Measurements from ENCODE around the gene KIAA0232. TPM values are rescaled to one million over a fixed set of nuclear protein-coding genes. Genes with fewer than 3 reads are reported as not detected.
A peak's percentile ranks its signal among the peaks of the same experiment; 100 is the strongest.

KIAA0232 gene
- total RNA-seq, 4 donors from 2014 or later, result 39.4 to 66.6 (median 47.1) TPM

DNA sequence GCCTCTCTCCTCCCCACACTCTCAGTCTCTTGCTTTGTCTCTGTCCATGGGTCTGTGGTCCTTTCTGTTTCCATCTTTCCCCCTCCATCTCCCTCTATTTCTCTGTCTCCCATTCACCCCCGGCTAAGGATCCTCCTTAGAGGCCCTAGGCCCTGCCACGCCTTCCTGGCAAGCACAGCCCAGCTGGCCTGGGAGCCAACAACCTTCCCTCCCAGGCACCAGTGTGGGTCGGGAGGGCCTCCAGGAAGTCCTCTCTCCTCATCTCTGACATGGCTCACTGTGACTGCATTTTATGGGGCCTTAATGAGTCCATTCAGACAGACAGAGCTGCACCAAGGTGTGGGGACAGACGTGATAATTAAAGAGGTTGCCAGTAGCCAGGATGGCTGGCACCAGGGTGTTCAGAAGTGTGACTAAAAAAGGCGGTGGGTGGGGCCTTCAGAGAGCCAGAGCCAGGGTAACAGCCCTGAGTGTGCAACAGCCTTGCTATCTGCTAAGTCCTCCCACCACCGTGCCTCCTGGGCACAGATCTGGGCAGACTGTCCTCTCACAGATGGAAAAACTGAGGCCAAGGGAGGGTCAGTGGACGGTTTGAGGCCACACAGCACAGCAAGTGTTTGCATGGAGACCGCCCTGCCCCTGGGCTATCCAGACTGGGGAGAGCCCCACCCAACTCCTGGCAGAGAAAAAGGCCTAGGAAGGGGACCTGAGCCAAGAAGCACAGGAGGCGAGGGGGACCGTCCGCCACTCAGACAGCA is 35.1 kb upstream of the KIAA0232 start:
- H3K4me1 ChIP-seq, result peaks cover 0 to 36% (median 21%) of the 10 kb centered on the region in 3 donors
- no peaks in the 10 kb centered on the region for H3K9me3 ChIP-seq
- H3K27ac ChIP-seq, result peak overlapping the region in 1 of 4 donors; percentile 15
- no peak overlapping the region for H3K4me3 ChIP-seq
- no peaks in the 10 kb centered on the region for H3K36me3 ChIP-seq
- TF ChIP-seq EP300 (IDR thresholded peaks at IDR 0.05) (no peak), POLR2A (IDR thresholded peaks at IDR 0.05) (no peak), POLR2AphosphoS5 (IDR thresholded peaks at IDR 0.05) (no peak)
- TF ChIP-seq, protein P1, sequence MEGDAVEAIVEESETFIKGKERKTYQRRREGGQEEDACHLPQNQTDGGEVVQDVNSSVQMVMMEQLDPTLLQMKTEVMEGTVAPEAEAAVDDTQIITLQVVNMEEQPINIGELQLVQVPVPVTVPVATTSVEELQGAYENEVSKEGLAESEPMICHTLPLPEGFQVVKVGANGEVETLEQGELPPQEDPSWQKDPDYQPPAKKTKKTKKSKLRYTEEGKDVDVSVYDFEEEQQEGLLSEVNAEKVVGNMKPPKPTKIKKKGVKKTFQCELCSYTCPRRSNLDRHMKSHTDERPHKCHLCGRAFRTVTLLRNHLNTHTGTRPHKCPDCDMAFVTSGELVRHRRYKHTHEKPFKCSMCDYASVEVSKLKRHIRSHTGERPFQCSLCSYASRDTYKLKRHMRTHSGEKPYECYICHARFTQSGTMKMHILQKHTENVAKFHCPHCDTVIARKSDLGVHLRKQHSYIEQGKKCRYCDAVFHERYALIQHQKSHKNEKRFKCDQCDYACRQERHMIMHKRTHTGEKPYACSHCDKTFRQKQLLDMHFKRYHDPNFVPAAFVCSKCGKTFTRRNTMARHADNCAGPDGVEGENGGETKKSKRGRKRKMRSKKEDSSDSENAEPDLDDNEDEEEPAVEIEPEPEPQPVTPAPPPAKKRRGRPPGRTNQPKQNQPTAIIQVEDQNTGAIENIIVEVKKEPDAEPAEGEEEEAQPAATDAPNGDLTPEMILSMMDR (IDR thresholded peaks at IDR 0.05), result no peak
- ATAC-seq, result no peak
- H3K27me3 ChIP-seq, result no peaks in the 10 kb centered on the region
- 60% methylated on average over 2 of the region's 11 CpGs; no CpG with 5 or more reads in 1 of the 2 donors for WGBS, 2 donors (ENCODE audit: low coverage in 1 of 2)

DNA sequence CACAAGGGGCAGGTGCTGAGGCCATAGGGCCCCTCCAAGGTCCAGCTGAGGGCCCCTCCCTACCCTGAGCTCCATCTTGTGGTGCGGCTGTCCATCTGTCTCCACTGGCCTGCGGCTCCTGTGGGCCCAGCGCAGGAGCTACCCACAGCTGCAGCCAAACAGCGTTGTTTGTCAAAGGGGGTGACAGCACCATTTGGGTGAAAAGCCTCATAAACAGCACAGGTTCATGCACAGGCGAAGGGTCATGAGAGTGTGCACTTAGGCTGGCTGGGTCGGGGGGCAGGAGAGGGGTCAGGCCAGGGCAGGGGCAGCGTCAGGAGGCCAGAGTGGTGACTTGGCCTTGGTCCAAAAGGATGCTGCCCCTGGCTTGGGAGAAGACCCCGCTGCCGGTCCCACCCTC is 34.2 kb upstream of the KIAA0232 start:
- peaks cover 0 to 36% (median 21%) of the 10 kb centered on the region in 3 donors for H3K4me1 ChIP-seq
- no peaks in the 10 kb centered on the region for H3K27me3 ChIP-seq
- TF ChIP-seq, protein P1 (IDR thresholded peaks at IDR 0.05), result no peak
- TF ChIP-seq POLR2A (IDR thresholded peaks at IDR 0.05), result no peak
- TF ChIP-seq POLR2AphosphoS5 (IDR thresholded peaks at IDR 0.05), result no peak
- no peak for TF ChIP-seq EP300 (IDR thresholded peaks at IDR 0.05)
- no peak for ATAC-seq
- no peaks in the 10 kb centered on the region for H3K9me3 ChIP-seq
- no peak overlapping the region for H3K27ac ChIP-seq
- no CpG with 5 or more reads among the region's 9 CpGs for WGBS, 2 donors (ENCODE audit: low coverage in 1 of 2)
- no peaks in the 10 kb centered on the region for H3K36me3 ChIP-seq
- no peak overlapping the region for H3K4me3 ChIP-seq

DNA sequence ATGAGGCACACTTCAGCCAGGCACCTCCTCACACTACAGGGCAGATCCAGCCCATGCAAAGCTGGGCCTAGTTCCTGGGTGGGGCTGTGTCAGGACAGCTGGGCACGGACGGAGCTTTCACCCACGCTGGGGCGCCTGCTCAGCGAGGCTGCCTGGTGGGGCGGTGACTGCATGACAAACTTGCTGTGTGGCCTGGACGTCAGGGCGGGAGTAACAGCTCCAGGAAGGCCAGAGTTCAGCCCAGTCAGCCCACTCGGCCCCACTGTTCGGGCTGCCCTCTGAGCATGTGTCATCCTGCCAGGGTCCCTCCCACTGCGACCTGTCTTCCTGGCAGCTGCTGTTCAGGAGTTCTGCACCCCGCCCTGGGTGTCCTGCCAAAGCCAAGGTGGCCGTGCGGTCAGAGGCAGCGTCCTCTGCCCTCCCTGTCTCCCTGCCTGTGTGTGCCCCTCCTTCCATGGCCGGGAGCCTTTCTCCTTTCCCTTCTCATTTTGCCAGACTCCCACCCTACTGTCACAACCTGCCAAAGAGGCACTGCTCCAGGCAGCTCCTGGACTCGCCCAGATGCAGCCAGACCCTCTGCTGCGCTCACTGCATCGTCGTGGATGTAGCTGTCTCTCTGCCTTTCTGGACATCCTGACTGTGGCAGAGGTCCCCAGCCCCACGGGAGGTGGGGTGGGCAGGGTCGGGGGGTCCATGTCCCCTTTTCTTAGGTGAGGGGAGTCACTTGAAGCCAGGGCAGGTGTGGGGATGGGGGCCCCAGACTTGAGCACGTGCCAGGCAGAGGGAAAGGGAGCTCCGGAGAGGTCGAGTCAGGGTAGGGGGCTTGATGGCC is 33.0 kb upstream of the KIAA0232 start:
- 56 to 64% methylated on average over 5 to 6 of the region's 25 CpGs for WGBS, 2 donors (ENCODE audit: low coverage in 1 of 2)
- TF ChIP-seq POLR2A (IDR thresholded peaks at IDR 0.05), result no peak
- peak; percentile 26 for TF ChIP-seq POLR2AphosphoS5 (IDR thresholded peaks at IDR 0.05)
- no peak for TF ChIP-seq EP300 (IDR thresholded peaks at IDR 0.05)
- no peaks in the 10 kb centered on the region for H3K27me3 ChIP-seq
- H3K4me3 ChIP-seq, result no peak overlapping the region
- ATAC-seq, result peak; percentile 81
- H3K27ac ChIP-seq, result peak overlapping the region in 2 of 4 donors; percentile 27 to 55
- H3K36me3 ChIP-seq, result no peaks in the 10 kb centered on the region
- H3K9me3 ChIP-seq, result no peaks in the 10 kb centered on the region
- H3K4me1 ChIP-seq, result peaks cover 0 to 36% (median 21%) of the 10 kb centered on the region in 3 donors

DNA sequence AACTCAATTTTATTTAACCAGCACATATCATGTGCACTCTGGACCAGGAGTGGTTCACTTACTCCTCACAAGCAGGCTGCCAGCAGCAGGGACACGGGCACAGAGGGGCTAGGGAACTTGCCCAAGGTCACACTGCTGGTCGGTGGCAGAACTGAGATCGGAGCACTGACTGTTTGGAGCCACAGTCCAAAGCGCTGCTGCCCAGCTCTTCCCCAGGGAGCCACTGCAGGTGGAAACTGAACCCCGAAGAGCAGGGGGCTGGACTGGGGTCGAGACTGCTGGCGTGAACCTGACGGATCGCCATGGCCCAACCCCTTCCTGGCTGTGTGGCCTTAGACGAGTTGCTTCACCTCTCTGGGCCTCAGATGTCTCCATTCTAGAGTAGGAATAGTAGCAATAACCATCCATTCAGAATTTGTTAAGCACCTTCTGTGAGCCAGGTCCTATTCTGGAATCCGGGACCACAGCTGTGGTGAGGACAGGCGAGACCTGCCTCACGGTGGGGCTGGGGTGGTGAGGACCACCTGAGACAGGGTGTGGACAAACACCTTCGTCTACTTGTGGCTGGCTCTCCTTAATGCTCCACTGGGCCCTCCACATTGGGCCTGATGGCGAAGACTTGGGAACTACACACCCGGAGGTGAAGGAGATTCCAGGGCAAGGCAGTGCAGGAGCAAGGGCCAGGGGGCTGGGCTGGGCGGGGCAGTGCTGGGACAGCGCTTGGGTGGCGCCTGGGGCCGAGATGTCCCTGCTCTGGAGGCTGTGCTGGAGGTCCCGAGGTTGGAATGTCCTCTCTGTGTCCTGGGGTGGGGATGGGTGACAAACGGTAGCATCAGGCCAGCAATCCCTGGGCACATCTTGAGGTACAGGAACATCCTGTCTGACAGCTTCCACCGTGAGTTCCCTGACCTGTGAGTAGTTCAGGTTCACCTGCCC is 32.0 kb upstream of the KIAA0232 start:
- no peaks in the 10 kb centered on the region for H3K27me3 ChIP-seq
- 86 to 90% methylated on average over 1 to 2 of the region's 23 CpGs for WGBS, 2 donors (ENCODE audit: low coverage in 1 of 2)
- H3K27ac ChIP-seq, result peak overlapping the region in 1 of 4 donors; percentile 55
- H3K4me1 ChIP-seq, result peaks cover 0 to 36% (median 21%) of the 10 kb centered on the region in 3 donors
- no peaks in the 10 kb centered on the region for H3K36me3 ChIP-seq
- no peak for ATAC-seq
- no peak overlapping the region for H3K4me3 ChIP-seq
- TF ChIP-seq POLR2AphosphoS5 (IDR thresholded peaks at IDR 0.05) (no peak), POLR2A (IDR thresholded peaks at IDR 0.05) (no peak), EP300 (IDR thresholded peaks at IDR 0.05) (no peak)
- TF ChIP-seq, protein P1 (IDR thresholded peaks at IDR 0.05), result no peak
- H3K9me3 ChIP-seq, result no peaks in the 10 kb centered on the region

Data from gastroesophageal sphincter (tissue), 4 donors.